AG04449 (cell line): ENCODE results near the gene FNDC10.

Experiments used
- CTCF ChIA-PET: fragments of 350-600 bp; formaldehyde crosslinking; extraction: SDS; loops from one replicate; lab custom pipeline; 2021; ENCODE audit warnings: antibody characterized with exemption; lab: Yijun Ruan, JAX
- POLR2A ChIA-PET: fragments of 400-600, 350-600 bp; formaldehyde crosslinking; extraction: SDS; loops from one replicate; lab custom pipeline; 2020; ENCODE audit warnings: antibody characterized with exemption, inconsistent platforms; lab: Yijun Ruan, JAX
- DNase-seq: peaks from one replicate; pipeline ENCODE4 v3.0.0-alpha.2; 2010; ENCODE audit warnings: low read depth, low spot score
- H3K4me3 ChIP-seq: 2 replicates; pipeline ENCODE4 v1.5.1; 2011; ENCODE audit warnings: low read depth, mild to moderate bottlenecking, control low read depth, low read length
- TF ChIP-seq, protein P1 (sequence below): IDR thresholded peaks from one replicate; pipeline ENCODE4 v1.5.1; 2011; ENCODE audit warnings: mild to moderate bottlenecking, moderate library complexity, low read length, control low read depth, inconsistent platforms; ENCODE audit not compliant: insufficient read depth; ENCODE audit errors: missing control alignments

Gene FNDC10

DNA sequence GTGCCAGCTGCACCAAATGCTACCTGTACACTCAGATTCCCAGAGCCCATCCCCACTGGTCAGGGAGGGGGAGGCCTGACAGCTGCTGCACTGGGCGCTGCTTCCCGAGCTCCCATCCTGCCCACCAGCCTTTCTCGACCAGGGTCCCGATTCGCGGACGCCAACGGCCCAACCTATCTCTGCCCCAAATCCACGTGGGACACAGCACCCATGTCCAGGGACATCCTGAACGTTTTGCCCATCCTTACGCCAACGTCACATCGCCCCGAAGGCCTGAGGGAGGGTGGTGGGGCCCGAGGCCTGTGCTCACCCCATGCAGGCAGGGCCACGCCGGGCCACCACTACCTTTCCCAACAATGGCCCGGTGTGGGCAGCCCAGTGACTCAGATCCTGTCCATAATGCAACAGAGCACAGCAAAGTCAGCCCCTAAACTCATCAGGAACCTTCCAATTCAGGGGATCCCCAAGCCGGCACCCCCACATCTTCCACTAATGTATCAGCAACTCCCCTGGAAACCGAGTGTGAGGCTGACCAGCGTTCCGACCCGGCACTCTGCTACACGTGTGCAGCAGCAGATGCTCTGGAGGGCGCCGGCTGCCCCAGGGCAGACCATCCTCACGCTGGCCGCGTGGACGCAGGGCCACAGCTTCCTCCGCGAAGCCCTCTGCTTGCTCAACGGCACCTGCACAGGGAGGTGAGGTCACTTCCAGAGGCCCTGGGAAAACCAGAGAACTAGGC, 48.2 kb downstream of the FNDC10 start:
- ChIA-PET POLR2A (no interaction called here), CTCF (interaction anchor here (1.0 to 1.5 kb wide), 2 partner anchors 10 to 11 kb away, joined by 4 to 6 read pairs; no protein-coding TSS in a partner anchor)
- TF ChIP-seq, protein P1, sequence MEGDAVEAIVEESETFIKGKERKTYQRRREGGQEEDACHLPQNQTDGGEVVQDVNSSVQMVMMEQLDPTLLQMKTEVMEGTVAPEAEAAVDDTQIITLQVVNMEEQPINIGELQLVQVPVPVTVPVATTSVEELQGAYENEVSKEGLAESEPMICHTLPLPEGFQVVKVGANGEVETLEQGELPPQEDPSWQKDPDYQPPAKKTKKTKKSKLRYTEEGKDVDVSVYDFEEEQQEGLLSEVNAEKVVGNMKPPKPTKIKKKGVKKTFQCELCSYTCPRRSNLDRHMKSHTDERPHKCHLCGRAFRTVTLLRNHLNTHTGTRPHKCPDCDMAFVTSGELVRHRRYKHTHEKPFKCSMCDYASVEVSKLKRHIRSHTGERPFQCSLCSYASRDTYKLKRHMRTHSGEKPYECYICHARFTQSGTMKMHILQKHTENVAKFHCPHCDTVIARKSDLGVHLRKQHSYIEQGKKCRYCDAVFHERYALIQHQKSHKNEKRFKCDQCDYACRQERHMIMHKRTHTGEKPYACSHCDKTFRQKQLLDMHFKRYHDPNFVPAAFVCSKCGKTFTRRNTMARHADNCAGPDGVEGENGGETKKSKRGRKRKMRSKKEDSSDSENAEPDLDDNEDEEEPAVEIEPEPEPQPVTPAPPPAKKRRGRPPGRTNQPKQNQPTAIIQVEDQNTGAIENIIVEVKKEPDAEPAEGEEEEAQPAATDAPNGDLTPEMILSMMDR: no peak
- no peak for DNase-seq
- no peak overlapping the region for H3K4me3 ChIP-seq

DNA sequence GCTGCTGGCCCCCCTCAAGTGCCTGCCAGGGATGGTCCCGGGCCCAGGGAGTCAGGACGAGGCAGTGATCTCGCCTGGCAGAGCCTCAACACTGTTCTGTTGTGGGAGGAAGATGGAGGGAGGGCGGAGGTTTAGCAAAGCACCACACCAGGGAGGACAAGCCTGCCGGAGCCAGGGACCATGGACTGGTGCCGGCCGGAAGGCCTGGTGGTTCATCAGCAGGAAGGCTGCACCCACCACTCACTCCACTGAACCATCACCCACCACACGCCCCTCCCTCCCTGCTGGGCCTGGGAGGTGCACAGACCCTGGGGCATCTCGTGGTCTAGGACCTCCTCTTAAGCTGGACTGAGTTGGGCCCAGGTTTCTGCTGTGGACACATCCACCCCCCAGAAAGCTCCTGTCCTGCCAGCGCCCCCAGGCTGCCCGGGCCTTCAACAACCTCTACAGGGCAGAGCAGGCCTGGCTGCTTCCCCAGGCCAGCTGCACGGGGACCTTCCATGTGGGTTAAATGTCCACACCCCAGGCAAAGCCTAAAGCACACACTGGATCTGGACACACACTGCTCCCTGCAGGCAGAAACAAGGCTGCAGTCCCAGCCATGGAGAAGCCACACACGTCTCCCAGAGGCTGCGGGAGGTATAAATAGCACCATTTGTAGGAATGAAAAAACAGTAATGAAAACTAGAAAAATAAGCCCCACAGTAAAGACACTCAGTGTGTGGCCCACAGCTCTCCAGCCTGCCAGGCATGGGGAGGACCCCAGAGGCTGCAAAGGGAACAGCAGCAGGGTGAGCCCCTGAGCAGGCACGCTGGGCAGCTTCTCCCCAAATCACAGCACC, 49.1 kb downstream of the FNDC10 start:
- CTCF ChIA-PET: interaction anchor here (1.0 to 1.5 kb wide), 2 partner anchors 9 to 12 kb away, joined by 4 to 6 read pairs; no protein-coding TSS in a partner anchor
- POLR2A ChIA-PET: no interaction called here
- TF ChIP-seq, protein P1: peak; percentile 38
- no peak for DNase-seq
- H3K4me3 ChIP-seq: no peak overlapping the region

DNA sequence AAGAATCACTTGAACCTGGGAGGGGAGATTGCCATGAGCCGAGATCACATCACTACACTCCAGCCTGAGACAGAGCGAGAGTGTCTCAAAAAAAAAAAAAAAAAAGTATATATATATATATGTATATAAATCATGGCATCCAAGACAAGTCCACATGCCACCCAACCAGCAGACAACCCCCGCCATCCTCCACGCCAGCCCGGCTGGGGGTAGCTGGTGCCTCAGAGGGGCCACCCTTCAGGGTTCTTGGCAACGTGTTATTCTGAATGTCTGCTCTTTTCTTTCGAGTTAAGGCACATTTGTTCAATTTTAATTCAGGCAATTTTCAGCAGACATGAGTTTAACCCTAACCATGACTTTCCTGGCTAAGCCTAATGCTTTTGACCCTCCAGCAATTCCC, 49.8 kb downstream of the FNDC10 start:
- no peak overlapping the region for H3K4me3 ChIP-seq
- CTCF ChIA-PET: no interaction called here
- POLR2A ChIA-PET: no interaction called here
- TF ChIP-seq, protein P1: no peak
- DNase-seq: no peak

DNA sequence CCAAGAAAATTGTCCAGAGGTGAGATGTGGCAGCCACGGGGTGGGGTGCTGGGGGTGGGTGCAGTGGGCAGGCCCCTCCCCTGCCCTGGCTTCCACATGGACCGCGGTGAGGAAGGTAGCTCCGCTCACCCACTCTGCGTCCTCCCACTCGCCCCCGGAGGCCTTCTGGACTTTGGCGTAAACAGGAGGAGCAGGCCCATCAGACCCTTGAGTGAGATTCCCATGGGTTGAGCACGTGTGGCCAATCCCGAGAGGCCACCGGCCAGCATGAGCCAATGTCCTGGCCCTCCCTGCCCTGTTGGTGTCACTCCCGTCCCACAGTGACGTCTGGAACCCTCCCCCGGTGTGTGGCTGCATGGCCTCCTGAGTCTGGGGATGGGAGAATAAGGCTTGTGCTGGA, 51.3 kb downstream of the FNDC10 start:
- TF ChIP-seq, protein P1: no peak
- CTCF ChIA-PET: interaction anchor here (0.9 kb wide), 1 partner anchor 9 kb away, joined by 3 read pairs; no protein-coding TSS in a partner anchor
- DNase-seq: no peak
- POLR2A ChIA-PET: no interaction called here
- H3K4me3 ChIP-seq: no peak overlapping the region
